HG02571 (cell line): ENCODE results near the gene WSB2.

Experiments
- ATAC-seq: cut with Tn5 transposase; IDR thresholded peaks from one replicate; pipeline ENCODE4 v1.9.1; 2021; ENCODE audit warnings: mild to moderate bottlenecking, moderate library complexity; ENCODE audit not compliant: unreplicated experiment

WSB2 gene

GRCh38 chr12:118063576-118064391 is 2.8 kb upstream of the WSB2 start:
- no peak for ATAC-seq

GRCh38 chr12:118061873-118062843 is 1.2 kb upstream of the WSB2 start:
- no peak for ATAC-seq

GRCh38 chr12:118060301-118061010 is 523 bp downstream of the WSB2 start:
- peak; percentile 39 for ATAC-seq

- no peak for ATAC-seq
These were observed 1.4 kb downstream of the WSB2 start for GRCh38 chr12:118059341-118060191.

- no peak for ATAC-seq
These were observed 2.1 kb downstream of the WSB2 start for GRCh38 chr12:118058881-118059280.

- no peak for ATAC-seq
These were observed 2.8 kb downstream of the WSB2 start for GRCh38 chr12:118058227-118058626.

- ATAC-seq = no peak
These were observed 4.9 kb downstream of the WSB2 start for GRCh38 chr12:118055865-118056773.

- no peak for ATAC-seq
These were observed 5.8 kb downstream of the WSB2 start for GRCh38 chr12:118055144-118055557.

- ATAC-seq = no peak
These were observed 7.7 kb downstream of the WSB2 start for GRCh38 chr12:118053071-118053985.

- no peak for ATAC-seq
These were observed 8.5 kb downstream of the WSB2 start for GRCh38 chr12:118052324-118053070.

GRCh38 chr12:118050972-118051910 is 9.7 kb downstream of the WSB2 start:
- no peak for ATAC-seq

- no peak for ATAC-seq
These were observed 14.5 kb downstream of the WSB2 start for GRCh38 chr12:118046430-118046829.

GRCh38 chr12:118044577-118044976 is 16.4 kb downstream of the WSB2 start:
- ATAC-seq = no peak

GRCh38 chr12:118044075-118044474 is 16.9 kb downstream of the WSB2 start:
- ATAC-seq = no peak

- no peak for ATAC-seq
These were observed 18.9 kb downstream of the WSB2 start for GRCh38 chr12:118042091-118042490.

GRCh38 chr12:118038137-118038536 is 22.8 kb downstream of the WSB2 start:
- ATAC-seq = no peak
